Transverse colon (tissue), 4 donors: ENCODE results near the gene MBOAT1.

Experiments
- POLR2AphosphoS5 ChIP-seq, 3 donors: sonication (generic); formaldehyde crosslinking; IDR thresholded peaks; one replicate each; pipeline ENCODE4 v1.6.1; 2016; ENCODE audit warnings: antibody characterized with exemption in 3 of 3
- TF ChIP-seq, protein P1 (sequence below), 5 experiments: fragments of 200-600 bp in 3 of 5; fragments of 450-650 bp in 2 of 5; sonication (generic) in 3 of 5; IDR thresholded peaks; 1 replicate in 2 of 5; 2 replicates in 3 of 5; pipeline ENCODE4 v1.5.1; 2016 to 2017; ENCODE audit warnings: antibody characterized with exemption in 5 of 5, inconsistent platforms in 3 of 5, mild to moderate bottlenecking in 2 of 5, moderate library complexity in 1 of 5

DNA sequence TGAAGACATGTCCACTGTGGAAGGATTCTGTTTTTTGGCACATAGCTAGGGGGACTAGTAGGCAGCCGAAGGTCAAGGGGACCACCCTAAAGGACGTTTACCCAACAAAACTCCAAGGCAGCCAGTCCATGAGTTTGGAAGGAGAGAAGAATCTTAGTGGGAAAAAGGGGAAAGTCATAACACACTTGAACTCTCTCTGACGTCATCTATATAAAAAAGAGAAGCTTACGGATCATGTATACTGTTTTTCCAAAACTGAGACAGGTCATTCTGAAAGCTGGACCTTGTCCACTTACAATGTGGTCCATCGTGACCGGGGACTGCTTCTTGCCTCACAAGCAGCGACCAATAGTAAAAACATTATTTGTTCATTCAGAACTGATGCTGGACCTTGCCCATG lies 95.5 kb downstream of the MBOAT1 start:
- TF ChIP-seq, protein P1, sequence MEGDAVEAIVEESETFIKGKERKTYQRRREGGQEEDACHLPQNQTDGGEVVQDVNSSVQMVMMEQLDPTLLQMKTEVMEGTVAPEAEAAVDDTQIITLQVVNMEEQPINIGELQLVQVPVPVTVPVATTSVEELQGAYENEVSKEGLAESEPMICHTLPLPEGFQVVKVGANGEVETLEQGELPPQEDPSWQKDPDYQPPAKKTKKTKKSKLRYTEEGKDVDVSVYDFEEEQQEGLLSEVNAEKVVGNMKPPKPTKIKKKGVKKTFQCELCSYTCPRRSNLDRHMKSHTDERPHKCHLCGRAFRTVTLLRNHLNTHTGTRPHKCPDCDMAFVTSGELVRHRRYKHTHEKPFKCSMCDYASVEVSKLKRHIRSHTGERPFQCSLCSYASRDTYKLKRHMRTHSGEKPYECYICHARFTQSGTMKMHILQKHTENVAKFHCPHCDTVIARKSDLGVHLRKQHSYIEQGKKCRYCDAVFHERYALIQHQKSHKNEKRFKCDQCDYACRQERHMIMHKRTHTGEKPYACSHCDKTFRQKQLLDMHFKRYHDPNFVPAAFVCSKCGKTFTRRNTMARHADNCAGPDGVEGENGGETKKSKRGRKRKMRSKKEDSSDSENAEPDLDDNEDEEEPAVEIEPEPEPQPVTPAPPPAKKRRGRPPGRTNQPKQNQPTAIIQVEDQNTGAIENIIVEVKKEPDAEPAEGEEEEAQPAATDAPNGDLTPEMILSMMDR (IDR thresholded peaks at IDR 0.05), result no peak
- TF ChIP-seq POLR2AphosphoS5 (IDR thresholded peaks at IDR 0.05), result no peak
